KMS-11 (cell line): ENCODE results near the gene VPS54.
A peak's percentile ranks its signal among the peaks of the same experiment; 100 is the strongest.

Source experiments
- H2AFZ ChIP-seq: fragments of 200-600 bp; sonication (generic); 2 replicates; pipeline ENCODE4 v1.6.1; 2016; ENCODE audit warnings: antibody characterized with exemption, mixed run types, low read depth
- H3K27ac ChIP-seq: fragments of 200-600 bp; sonication (generic); 2 replicates; pipeline ENCODE4 v1.6.1; 2016; ENCODE audit warnings: mild to moderate bottlenecking, mixed run types
- H3K27me3 ChIP-seq: fragments of 200-600 bp; sonication (generic); 2 replicates; pipeline ENCODE4 v1.6.1; 2017; ENCODE audit warnings: mild to moderate bottlenecking, low read depth, mixed run types, moderate library complexity; ENCODE audit not compliant: insufficient read depth
- H3K36me3 ChIP-seq: fragments of 200-600 bp; sonication (generic); 2 replicates; pipeline ENCODE4 v1.6.1; 2017; ENCODE audit warnings: mild to moderate bottlenecking, mixed run types; ENCODE audit not compliant: insufficient read depth
- H3K4me1 ChIP-seq: fragments of 200-600 bp; sonication (generic); 2 replicates; pipeline ENCODE4 v1.6.1; 2016; ENCODE audit warnings: mild to moderate bottlenecking, low read depth, mixed run types; ENCODE audit not compliant: poor library complexity, severe bottlenecking
- H3K4me2 ChIP-seq: fragments of 200-600 bp; sonication (generic); 2 replicates; pipeline ENCODE4 v1.7.0; 2016; ENCODE audit warnings: mild to moderate bottlenecking, mixed run types
- H3K4me3 ChIP-seq: fragments of 200-600 bp; sonication (generic); IDR thresholded peaks from 2 replicates; pipeline ENCODE4 v1.6.1; 2017; ENCODE audit warnings: low read depth, low read length, mixed read lengths; ENCODE audit not compliant: insufficient read depth
- H3K79me2 ChIP-seq: fragments of 200-600 bp; sonication (generic); 2 replicates; pipeline ENCODE4 v1.6.1; 2016; ENCODE audit warnings: low read depth, mixed run types; ENCODE audit not compliant: insufficient read depth
- H3K9ac ChIP-seq: fragments of 200-600 bp; sonication (generic); 2 replicates; pipeline ENCODE4 v1.6.1; 2016; ENCODE audit warnings: mild to moderate bottlenecking, mixed run types
- H4K20me1 ChIP-seq: fragments of 200-600 bp; sonication (generic); 2 replicates; pipeline ENCODE4 v1.6.1; 2016; ENCODE audit warnings: mild to moderate bottlenecking, mixed run types; ENCODE audit not compliant: insufficient read depth
- TF ChIP-seq, protein P1 (sequence below): fragments of 200-600 bp; sonication (generic); conservative IDR thresholded peaks from 2 replicates; pipeline ENCODE4 v1.6.1; 2017; ENCODE audit warnings: low read depth, mild to moderate bottlenecking, antibody characterized with exemption, low read length, moderate library complexity, mixed read lengths

VPS54 gene

DNA sequence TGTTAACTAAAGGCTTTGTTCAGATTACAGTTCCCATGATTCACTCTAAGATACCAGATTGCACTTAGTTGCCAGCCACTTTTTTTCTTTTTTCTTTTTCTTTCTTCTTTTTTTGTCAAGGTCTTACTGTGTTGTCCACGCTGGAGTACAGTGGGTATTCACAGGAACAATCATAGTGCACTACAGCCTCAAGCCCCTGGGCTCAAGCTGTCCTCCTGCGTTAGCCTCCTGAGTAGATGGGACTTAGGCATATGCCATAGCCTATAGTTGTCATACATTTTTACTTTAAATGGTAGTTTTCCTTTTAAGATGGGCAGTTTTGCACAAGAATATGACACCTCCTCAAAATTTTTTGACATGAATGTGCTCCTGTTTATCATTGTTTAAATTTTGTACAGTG, 175.4 kb downstream of the VPS54 start:
- Histone ChIP-seq H3K36me3 (no peaks in the 10 kb centered on the region), H3K9ac (no peak overlapping the region), H4K20me1 (peaks cover 5% of the 10 kb centered on the region; the same call in 1 of the 2 replicates), H3K4me2 (no peak overlapping the region; the same call in 1 of the 2 replicates), H2AFZ (no peak overlapping the region), H3K4me1 (peaks cover 24% of the 10 kb centered on the region), H3K79me2 (peaks cover 61% of the 10 kb centered on the region), H3K27me3 (no peaks in the 10 kb centered on the region), H3K27ac (no peak overlapping the region), H3K4me3 (no peak overlapping the region)
- TF ChIP-seq, protein P1, sequence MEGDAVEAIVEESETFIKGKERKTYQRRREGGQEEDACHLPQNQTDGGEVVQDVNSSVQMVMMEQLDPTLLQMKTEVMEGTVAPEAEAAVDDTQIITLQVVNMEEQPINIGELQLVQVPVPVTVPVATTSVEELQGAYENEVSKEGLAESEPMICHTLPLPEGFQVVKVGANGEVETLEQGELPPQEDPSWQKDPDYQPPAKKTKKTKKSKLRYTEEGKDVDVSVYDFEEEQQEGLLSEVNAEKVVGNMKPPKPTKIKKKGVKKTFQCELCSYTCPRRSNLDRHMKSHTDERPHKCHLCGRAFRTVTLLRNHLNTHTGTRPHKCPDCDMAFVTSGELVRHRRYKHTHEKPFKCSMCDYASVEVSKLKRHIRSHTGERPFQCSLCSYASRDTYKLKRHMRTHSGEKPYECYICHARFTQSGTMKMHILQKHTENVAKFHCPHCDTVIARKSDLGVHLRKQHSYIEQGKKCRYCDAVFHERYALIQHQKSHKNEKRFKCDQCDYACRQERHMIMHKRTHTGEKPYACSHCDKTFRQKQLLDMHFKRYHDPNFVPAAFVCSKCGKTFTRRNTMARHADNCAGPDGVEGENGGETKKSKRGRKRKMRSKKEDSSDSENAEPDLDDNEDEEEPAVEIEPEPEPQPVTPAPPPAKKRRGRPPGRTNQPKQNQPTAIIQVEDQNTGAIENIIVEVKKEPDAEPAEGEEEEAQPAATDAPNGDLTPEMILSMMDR = no peak

DNA sequence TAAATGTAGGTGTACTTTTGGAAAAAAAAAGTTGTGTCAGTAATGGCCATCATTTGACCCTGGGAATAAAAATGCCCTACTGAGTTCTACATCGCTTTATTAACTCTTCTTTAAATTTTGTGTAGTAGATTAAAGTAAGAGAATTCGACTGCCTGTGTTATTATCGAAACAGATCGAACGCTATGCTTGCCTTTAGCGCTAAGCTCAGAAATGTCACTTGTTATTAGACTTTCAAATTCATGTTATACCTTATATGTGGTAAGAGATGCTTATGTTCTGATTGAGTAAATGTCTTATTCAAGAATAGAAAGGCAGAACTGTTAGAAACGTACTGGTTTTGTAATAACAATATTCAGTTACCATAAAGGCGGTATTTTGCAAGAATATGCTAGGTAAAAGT, 176.1 kb downstream of the VPS54 start:
- Histone ChIP-seq H3K4me1 (peaks cover 23% of the 10 kb centered on the region), H3K27ac (no peak overlapping the region), H4K20me1 (peaks cover 5% of the 10 kb centered on the region; the same call in 1 of the 2 replicates), H3K27me3 (no peaks in the 10 kb centered on the region), H3K9ac (no peak overlapping the region), H3K4me2 (peak overlapping the region; percentile 79), H2AFZ (no peak overlapping the region), H3K4me3 (no peak overlapping the region), H3K36me3 (no peaks in the 10 kb centered on the region), H3K79me2 (peaks cover 56% of the 10 kb centered on the region)
- TF ChIP-seq, protein P1 = no peak

DNA sequence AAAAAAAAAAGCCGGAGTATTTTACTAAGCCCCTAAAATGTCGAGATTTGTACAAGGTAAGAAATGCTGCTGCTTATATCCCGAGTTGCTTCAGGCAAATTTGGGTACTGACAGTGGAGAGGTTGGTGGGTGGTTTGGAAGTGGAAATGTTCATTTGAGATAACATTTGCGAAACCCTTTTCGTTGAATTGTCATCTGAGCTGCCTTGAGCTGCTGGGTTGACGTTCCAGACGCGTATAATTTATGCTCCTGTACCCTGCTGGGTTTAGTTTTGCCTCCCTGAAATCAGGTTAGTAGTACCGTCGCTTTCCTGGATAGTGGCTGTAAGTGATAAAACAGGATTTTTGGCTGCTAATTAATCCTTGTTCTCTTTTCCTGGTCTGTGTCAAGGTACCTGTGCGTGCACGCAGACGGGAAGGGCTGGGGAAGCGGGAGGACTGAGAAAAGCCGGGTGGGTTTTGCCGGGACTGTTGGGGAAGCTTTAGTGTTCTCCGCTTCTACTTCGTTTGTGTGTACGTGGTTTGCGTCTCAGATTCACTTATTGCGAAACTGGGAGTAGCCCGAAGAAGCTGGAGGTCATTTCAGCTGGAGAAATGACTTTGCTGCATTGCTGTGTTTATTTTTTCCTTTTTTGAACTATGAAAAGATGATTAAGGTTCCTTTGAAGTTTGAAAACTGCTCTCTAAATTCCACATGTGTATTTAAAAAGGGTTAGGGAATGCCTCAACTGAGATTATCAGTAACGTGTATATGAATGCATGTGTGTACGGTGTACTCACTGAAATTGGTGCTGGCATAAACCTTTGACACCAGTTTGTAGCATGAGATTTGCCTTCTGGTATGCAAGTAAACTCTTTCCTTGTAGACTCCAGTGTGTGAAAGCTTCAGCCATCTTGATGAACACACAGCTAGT, 176.8 kb downstream of the VPS54 start:
- no peaks in the 10 kb centered on the region for H3K27me3 ChIP-seq
- H3K27ac ChIP-seq = peak overlapping the region; percentile 87; the same call in 1 of the 2 replicates
- peaks cover 56% of the 10 kb centered on the region for H3K79me2 ChIP-seq

More for the DNA sequence above, 176.8 kb downstream of the VPS54 start:
- Histone ChIP-seq H2AFZ (peak overlapping the region; percentile 90; the same call in 1 of the 2 replicates), H3K4me2 (peak overlapping the region; percentile 79), H4K20me1 (peaks cover 5% of the 10 kb centered on the region; the same call in 1 of the 2 replicates), H3K9ac (peak overlapping the region; percentile 89; the same call in 1 of the 2 replicates), H3K4me1 (peaks cover 23% of the 10 kb centered on the region), H3K4me3 (peak overlapping the region; percentile 96), H3K36me3 (no peaks in the 10 kb centered on the region)
- TF ChIP-seq, protein P1 = no peak
